ENCODE data around the gene ZDHHC13. TPM values are rescaled to one million over a fixed set of nuclear protein-coding genes. Genes with fewer than 3 reads are reported as not detected.

Gene ZDHHC13
- total and polyA plus RNA-seq, 10 of the 15 experiments (the other 5 are each of a cell fraction or from before 2014, with no cell fraction given), result 8.5 to 34.2 (median 20.4) TPM

- TF ChIP-seq CUX1 (IDR thresholded peaks at IDR 0.05; ENCODE audit: insufficient replicate concordance, low read depth, low read length) (no peak), IKZF2 (IDR thresholded peaks at IDR 0.05) (peak in 1 of 2 experiments; percentile 45; a peak in 1 of 4 replicates), BCL11A (IDR thresholded peaks at IDR 0.05; ENCODE audit: low read depth, low read length) (no peak), ATF7 (IDR thresholded peaks at IDR 0.05; ENCODE audit: low read depth) (no peak), SMAD1 (IDR thresholded peaks at IDR 0.05; ENCODE audit: low read depth, partially characterized antibody) (no peak), PML (IDR thresholded peaks at IDR 0.05; ENCODE audit: low read length) (peak; percentile 60; the same call in 1 of the 2 replicates), MLLT1 (IDR thresholded peaks at IDR 0.05) (no peak; the same call in 1 of the 2 replicates), EZH2 (IDR thresholded peaks at IDR 0.05; ENCODE audit: borderline replicate concordance, control insufficient read depth, low read depth, low read length) (no peak), RAD51 (IDR thresholded peaks at IDR 0.05) (0 out of 2 replicates have a peak, but pooled peaks have one; percentile 24), SUZ12 (IDR thresholded peaks at IDR 0.05; ENCODE audit: unreplicated experiment) (no peak), POLR2A (IDR thresholded peaks at IDR 0.05; ENCODE audit: low read depth, low read length) (peak; percentile 98), NFXL1 (IDR thresholded peaks at IDR 0.05; ENCODE audit: borderline replicate concordance) (no peak), NFYB (IDR thresholded peaks at IDR 0.05; ENCODE audit: insufficient read depth, low read depth, low read length) (peak; percentile 86), RCOR1 (conservative IDR thresholded peaks at IDR 0.05; ENCODE audit: low read depth, low read length) (no peak), RBBP5 (conservative IDR thresholded peaks at IDR 0.05) (no peak), ESRRA (IDR thresholded peaks at IDR 0.05; ENCODE audit: low read length) (no peak)
- TF ChIP-seq, protein P1, sequence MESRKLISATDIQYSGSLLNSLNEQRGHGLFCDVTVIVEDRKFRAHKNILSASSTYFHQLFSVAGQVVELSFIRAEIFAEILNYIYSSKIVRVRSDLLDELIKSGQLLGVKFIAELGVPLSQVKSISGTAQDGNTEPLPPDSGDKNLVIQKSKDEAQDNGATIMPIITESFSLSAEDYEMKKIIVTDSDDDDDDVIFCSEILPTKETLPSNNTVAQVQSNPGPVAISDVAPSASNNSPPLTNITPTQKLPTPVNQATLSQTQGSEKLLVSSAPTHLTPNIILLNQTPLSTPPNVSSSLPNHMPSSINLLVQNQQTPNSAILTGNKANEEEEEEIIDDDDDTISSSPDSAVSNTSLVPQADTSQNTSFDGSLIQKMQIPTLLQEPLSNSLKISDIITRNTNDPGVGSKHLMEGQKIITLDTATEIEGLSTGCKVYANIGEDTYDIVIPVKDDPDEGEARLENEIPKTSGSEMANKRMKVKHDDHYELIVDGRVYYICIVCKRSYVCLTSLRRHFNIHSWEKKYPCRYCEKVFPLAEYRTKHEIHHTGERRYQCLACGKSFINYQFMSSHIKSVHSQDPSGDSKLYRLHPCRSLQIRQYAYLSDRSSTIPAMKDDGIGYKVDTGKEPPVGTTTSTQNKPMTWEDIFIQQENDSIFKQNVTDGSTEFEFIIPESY (IDR thresholded peaks at IDR 0.05), result no peak
- TF ChIP-seq, protein P2, sequence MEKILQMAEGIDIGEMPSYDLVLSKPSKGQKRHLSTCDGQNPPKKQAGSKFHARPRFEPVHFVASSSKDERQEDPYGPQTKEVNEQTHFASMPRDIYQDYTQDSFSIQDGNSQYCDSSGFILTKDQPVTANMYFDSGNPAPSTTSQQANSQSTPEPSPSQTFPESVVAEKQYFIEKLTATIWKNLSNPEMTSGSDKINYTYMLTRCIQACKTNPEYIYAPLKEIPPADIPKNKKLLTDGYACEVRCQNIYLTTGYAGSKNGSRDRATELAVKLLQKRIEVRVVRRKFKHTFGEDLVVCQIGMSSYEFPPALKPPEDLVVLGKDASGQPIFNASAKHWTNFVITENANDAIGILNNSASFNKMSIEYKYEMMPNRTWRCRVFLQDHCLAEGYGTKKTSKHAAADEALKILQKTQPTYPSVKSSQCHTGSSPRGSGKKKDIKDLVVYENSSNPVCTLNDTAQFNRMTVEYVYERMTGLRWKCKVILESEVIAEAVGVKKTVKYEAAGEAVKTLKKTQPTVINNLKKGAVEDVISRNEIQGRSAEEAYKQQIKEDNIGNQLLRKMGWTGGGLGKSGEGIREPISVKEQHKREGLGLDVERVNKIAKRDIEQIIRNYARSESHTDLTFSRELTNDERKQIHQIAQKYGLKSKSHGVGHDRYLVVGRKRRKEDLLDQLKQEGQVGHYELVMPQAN (conservative IDR thresholded peaks at IDR 0.05), result no peak; the same call in 1 of the 2 replicates
These were observed at the start of gene ZDHHC13 (continued) for GRCh38 chr11:19116971-19117759.
